Measurements from ENCODE around the gene PHACTR1.

PHACTR1 gene

DNA sequence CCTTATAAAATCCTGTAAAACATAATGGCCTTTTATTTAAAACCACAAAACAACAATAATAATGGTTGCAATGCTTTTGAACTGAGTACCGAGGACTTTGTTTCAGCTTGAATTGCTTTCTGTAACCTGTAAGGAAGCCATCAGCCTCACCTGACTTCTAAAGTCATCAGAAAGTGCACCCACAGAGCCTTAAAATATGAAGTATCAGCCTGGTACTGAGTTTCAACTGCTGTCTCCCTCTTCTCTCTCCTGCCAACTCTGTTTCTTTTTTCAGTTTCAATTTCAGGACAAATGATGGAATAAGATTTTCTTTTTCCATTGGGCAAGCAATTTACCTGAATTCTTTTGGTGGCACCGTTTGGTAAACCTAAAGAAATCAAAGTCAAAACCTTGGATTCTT, 119.4 kb downstream of the PHACTR1 start:
- no peak for DNase-seq (ENCODE audit: insufficient read length)
- no peak for FAIRE-seq
- TF ChIP-seq TAF1 (IDR thresholded peaks at IDR 0.05; ENCODE audit: borderline replicate concordance, low read depth, low read length) = no peak
- no peak for TF ChIP-seq POLR2AphosphoS5 (IDR thresholded peaks at IDR 0.05; ENCODE audit: low read depth, low read length)
- no peak for TF ChIP-seq POLR2A (IDR thresholded peaks at IDR 0.05; ENCODE audit: low read depth, low read length)

GRCh38 chr6:12841619-12842018, 125.1 kb downstream of the PHACTR1 start:
- DNase-seq (ENCODE audit: insufficient read length) (no peak), FAIRE-seq (no peak)
- TF ChIP-seq TAF1 (IDR thresholded peaks at IDR 0.05; ENCODE audit: borderline replicate concordance, low read depth, low read length) (no peak), POLR2A (IDR thresholded peaks at IDR 0.05; ENCODE audit: low read depth, low read length) (no peak), POLR2AphosphoS5 (IDR thresholded peaks at IDR 0.05; ENCODE audit: low read depth, low read length) (no peak)

DNA sequence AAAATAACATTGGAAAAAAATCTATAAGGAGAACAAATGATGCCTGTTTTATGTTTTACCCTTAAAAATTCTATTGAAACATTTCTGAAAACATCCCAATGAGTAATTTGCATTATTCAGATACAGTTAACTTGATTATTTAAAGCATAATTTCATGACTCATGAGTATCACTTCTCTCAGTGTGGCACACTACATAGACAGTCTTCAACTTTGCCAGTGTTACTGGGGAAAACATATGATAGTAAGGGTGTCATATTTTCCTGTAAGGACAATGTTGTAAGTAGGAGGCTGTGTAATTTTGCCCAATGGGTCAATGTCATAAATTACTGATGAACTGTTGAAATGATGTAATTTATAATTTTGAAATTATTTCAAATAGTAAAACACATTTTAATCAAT, 125.5 kb downstream of the PHACTR1 start:
- TF ChIP-seq TAF1 (IDR thresholded peaks at IDR 0.05; ENCODE audit: borderline replicate concordance, low read depth, low read length) (no peak), POLR2AphosphoS5 (IDR thresholded peaks at IDR 0.05; ENCODE audit: low read depth, low read length) (no peak), POLR2A (IDR thresholded peaks at IDR 0.05; ENCODE audit: low read depth, low read length) (no peak)
- DNase-seq (ENCODE audit: insufficient read length) = no peak
- FAIRE-seq = no peak

DNA sequence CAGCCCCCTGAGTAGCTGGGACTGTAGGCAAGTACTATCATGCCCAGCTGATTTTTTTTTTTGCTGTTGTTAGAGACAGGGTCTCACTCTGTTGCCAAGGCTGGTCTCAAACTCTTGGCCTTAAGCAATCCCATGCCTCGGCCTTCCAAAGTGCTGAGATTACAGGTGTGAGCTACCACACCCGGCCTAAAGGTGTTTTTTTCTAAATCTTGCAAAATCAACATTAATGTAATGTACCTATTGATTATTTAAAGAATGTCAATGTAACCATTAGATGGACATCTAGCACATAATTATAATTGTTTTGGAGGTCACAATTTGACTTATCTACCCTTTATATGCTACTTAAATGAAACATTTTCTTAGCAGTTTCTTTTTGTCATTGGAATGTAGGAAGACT, 126.1 kb downstream of the PHACTR1 start:
- DNase-seq (ENCODE audit: insufficient read length) = no peak
- TF ChIP-seq POLR2A (IDR thresholded peaks at IDR 0.05; ENCODE audit: low read depth, low read length) (no peak), TAF1 (IDR thresholded peaks at IDR 0.05; ENCODE audit: borderline replicate concordance, low read depth, low read length) (no peak), POLR2AphosphoS5 (IDR thresholded peaks at IDR 0.05; ENCODE audit: low read depth, low read length) (no peak)
- no peak for FAIRE-seq

DNA sequence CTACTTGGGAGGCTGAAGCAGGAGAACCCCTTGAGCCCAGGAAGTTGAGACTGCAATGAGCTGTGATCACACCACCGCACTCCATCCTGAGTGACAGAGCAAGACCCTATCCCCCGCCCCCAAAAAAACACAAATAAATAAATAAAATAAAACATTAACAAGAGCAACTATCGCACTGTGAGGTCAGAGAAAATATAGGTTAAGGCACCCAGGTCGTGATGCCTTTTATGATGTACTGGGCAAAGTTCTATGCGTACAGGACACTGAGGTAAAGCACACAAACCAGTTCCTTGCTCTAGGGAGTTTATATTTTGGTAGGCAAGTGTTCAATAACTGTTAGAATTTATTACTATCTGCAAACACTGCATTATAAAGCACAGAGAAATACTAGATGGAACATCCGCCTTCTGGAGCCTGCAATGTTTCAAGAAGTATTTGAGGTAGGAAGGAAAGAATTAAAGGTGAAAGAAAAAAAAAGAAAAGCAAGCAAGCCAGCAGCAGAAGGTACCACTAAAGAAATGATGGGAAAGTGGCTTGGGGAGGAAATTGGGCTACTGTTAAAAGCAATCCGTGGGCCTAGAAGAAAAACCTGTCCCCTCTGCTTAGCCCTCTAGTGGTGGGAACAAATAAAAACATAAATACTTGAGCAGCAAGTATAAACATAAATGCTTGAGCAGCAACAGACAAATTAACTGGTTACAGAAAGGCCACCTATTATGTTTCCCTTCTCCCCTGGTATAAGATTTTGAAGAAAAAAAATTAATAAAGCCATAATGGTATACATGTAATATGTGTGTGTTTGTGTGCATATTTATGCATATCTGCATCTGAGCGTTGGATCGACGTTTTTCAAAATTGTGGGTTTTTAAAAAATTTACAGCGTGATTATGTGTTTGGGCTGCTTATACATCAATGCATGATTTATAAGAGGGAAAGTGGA, 128.0 kb downstream of the PHACTR1 start:
- DNase-seq (ENCODE audit: insufficient read length) = peak; percentile 9
- FAIRE-seq = peak; percentile 70
- TF ChIP-seq POLR2A (IDR thresholded peaks at IDR 0.05; ENCODE audit: low read depth, low read length) (no peak), POLR2AphosphoS5 (IDR thresholded peaks at IDR 0.05; ENCODE audit: low read depth, low read length) (no peak), TAF1 (IDR thresholded peaks at IDR 0.05; ENCODE audit: borderline replicate concordance, low read depth, low read length) (no peak)

DNA sequence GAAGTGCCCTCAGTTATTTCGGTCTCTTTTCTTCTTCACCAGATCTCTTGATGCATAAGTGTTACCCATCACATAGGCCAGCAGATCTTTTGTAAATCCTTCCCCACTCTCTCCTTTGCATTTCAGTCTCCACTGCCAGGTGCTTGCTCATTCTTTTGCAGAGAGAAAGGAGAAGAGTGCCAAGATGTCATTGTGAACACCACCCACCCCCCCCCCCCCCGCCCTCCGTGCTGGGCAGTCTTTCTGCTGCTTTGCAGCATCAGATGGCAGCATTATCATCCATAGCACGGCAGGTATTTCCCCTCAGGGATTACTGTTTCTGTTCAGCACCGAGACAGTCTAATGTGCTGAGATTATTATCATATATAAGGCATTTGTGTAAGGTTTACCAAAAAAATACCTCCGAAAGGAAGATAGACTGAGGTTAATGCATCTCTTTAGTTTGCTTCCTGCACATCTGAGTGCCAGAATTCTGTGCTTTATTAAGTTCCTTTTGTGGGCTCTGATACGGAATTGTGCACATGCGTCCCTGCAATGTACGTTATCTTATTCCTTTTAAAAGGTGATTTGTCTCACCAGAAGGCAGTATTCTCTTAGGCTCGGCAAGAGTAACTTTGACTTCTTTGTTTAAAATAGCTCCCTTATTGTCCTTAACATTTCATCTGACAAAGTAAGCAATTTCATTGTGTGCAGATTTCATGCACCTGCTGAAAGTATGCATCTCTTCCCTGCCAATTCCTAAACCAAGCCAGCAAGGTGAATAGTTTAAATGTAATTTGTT, 128.8 kb downstream of the PHACTR1 start:
- no peak for FAIRE-seq
- DNase-seq (ENCODE audit: insufficient read length) = no peak
- TF ChIP-seq POLR2A (IDR thresholded peaks at IDR 0.05; ENCODE audit: low read depth, low read length) = no peak

GRCh38 chr6:12848964-12849808, 132.6 kb downstream of the PHACTR1 start:
- no peak for TF ChIP-seq POLR2A (IDR thresholded peaks at IDR 0.05; ENCODE audit: low read depth, low read length)
- TF ChIP-seq TAF1 (IDR thresholded peaks at IDR 0.05; ENCODE audit: borderline replicate concordance, low read depth, low read length) = no peak
- no peak for TF ChIP-seq POLR2AphosphoS5 (IDR thresholded peaks at IDR 0.05; ENCODE audit: low read depth, low read length)
- no peak for DNase-seq (ENCODE audit: insufficient read length)
- FAIRE-seq = no peak

- no peak for FAIRE-seq
- DNase-seq (ENCODE audit: insufficient read length) = no peak
- TF ChIP-seq POLR2A (IDR thresholded peaks at IDR 0.05; ENCODE audit: low read depth, low read length) = no peak
- TF ChIP-seq TAF1 (IDR thresholded peaks at IDR 0.05; ENCODE audit: borderline replicate concordance, low read depth, low read length) = no peak
- no peak for TF ChIP-seq POLR2AphosphoS5 (IDR thresholded peaks at IDR 0.05; ENCODE audit: low read depth, low read length)
Measured at GRCh38 chr6:12849809-12850198, 133.2 kb downstream of the PHACTR1 start.

- DNase-seq (ENCODE audit: insufficient read length) (no peak), FAIRE-seq (no peak)
- TF ChIP-seq POLR2A (IDR thresholded peaks at IDR 0.05; ENCODE audit: low read depth, low read length) = no peak
- no peak for TF ChIP-seq POLR2AphosphoS5 (IDR thresholded peaks at IDR 0.05; ENCODE audit: low read depth, low read length)
- no peak for TF ChIP-seq TAF1 (IDR thresholded peaks at IDR 0.05; ENCODE audit: borderline replicate concordance, low read depth, low read length)
Measured at GRCh38 chr6:12851123-12851695, 134.6 kb downstream of the PHACTR1 start.

- DNase-seq (ENCODE audit: insufficient read length) (no peak), FAIRE-seq (no peak)
- TF ChIP-seq TAF1 (IDR thresholded peaks at IDR 0.05; ENCODE audit: borderline replicate concordance, low read depth, low read length) = no peak
- TF ChIP-seq POLR2AphosphoS5 (IDR thresholded peaks at IDR 0.05; ENCODE audit: low read depth, low read length) = no peak
- no peak for TF ChIP-seq POLR2A (IDR thresholded peaks at IDR 0.05; ENCODE audit: low read depth, low read length)
Measured at GRCh38 chr6:12861603-12862002, 145.0 kb downstream of the PHACTR1 start.

DNA sequence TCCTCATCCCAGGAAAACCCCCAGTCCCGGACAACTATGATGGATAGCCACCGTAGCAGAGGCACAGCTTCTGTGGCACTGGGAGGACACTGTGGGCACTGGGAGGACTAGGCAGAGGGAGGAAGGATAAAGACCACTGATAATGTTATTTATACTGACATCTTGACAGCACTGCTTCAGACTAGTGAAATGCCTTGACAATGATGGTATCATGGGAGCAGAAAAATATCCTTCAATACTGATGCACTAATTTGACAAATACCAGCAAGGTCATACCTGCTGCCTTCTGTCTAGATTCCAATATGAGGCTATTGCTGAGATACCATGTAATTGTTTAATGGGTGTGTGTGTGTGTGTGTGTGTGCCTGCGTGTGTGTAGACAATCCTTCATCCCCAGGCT, 148.6 kb downstream of the PHACTR1 start:
- TF ChIP-seq TAF1 (IDR thresholded peaks at IDR 0.05; ENCODE audit: borderline replicate concordance, low read depth, low read length) (no peak), POLR2AphosphoS5 (IDR thresholded peaks at IDR 0.05; ENCODE audit: low read depth, low read length) (no peak), POLR2A (IDR thresholded peaks at IDR 0.05; ENCODE audit: low read depth, low read length) (no peak)
- FAIRE-seq (no peak), DNase-seq (ENCODE audit: insufficient read length) (no peak)

Measured in GM12892 (cell line).